ENCODE data around the gene KCTD20. TPM values are rescaled to one million over a fixed set of nuclear protein-coding genes. Genes with fewer than 3 reads are reported as not detected.

KCTD20 gene
- polyA plus RNA-seq, 1 donor (not counting 4 experiments of a cell fraction or from before 2014, with no cell fraction given) = 31.8 TPM

GRCh38 chr6:36493319-36493718, 50.5 kb downstream of the KCTD20 start:
- H3K4me3 ChIP-seq (ENCODE audit: control insufficient read depth in 2 of 3, extremely low read depth in 1 of 3, insufficient read depth in 2 of 3, low read depth in 1 of 3, low read length in 3 of 3) = no peak overlapping the region
- H2AFZ ChIP-seq (ENCODE audit: control insufficient read depth, low read length) = no peak overlapping the region
- dilution Hi-C loops (cut with MboI; ENCODE audit: extremely low pct_ligation_motif_present, low sequenced_read_pairs) = no loop called here
- TF ChIP-seq CTCF (optimal IDR thresholded peaks at IDR 0.05 in 1 of 3, IDR thresholded peaks at IDR 0.05 in 1 of 3, conservative IDR thresholded peaks at IDR 0.05 in 1 of 3; ENCODE audit: extremely low read depth in 1 of 3, insufficient read depth in 2 of 3, low read length in 3 of 3) (no peak), EZH2 (IDR thresholded peaks at IDR 0.05; ENCODE audit: low read length) (no peak)
- no peaks in the 10 kb centered on the region for H4K20me1 ChIP-seq (ENCODE audit: control insufficient read depth, extremely low read depth, insufficient read depth, low read length)
- FAIRE-seq (no peak), DNase-seq (ENCODE audit: low read depth, low spot score) (no peak)
- H3K9me1 ChIP-seq (ENCODE audit: control insufficient read depth, extremely low read depth, insufficient read depth, low read length) = peaks cover 2% of the 10 kb centered on the region
- no peaks in the 10 kb centered on the region for H3K4me1 ChIP-seq (ENCODE audit: control insufficient read depth, extremely low read depth, insufficient read depth, low read length)
- no peak overlapping the region for H3K27ac ChIP-seq (ENCODE audit: control insufficient read depth, insufficient read depth, low read length)
- H3K27me3 ChIP-seq (ENCODE audit: control insufficient read depth, extremely low read depth, insufficient read depth, low read length) = no peaks in the 10 kb centered on the region
- H3K79me2 ChIP-seq (ENCODE audit: control insufficient read depth, insufficient read depth, low read length) = no peaks in the 10 kb centered on the region
- no peak overlapping the region for H3K4me2 ChIP-seq (ENCODE audit: control insufficient read depth, extremely low read depth, insufficient read depth, low read depth, low read length)
- no peak overlapping the region for H3K9ac ChIP-seq (ENCODE audit: control insufficient read depth, extremely low read depth, insufficient read depth, low read length)
- H3K36me3 ChIP-seq (ENCODE audit: control insufficient read depth in 2 of 2, extremely low read depth in 1 of 2, insufficient read depth in 2 of 2, low read length in 2 of 2) = peaks cover 9 to 10% of the 10 kb centered on the region in 2 experiments
- no peaks in the 10 kb centered on the region for H3K9me3 ChIP-seq (ENCODE audit: control insufficient read depth, low read depth, low read length)

- H3K36me3 ChIP-seq (ENCODE audit: control insufficient read depth in 2 of 2, extremely low read depth in 1 of 2, insufficient read depth in 2 of 2, low read length in 2 of 2) = peaks cover 9 to 10% of the 10 kb centered on the region in 2 experiments
- FAIRE-seq = no peak
Measured at GRCh38 chr6:36493859-36494258, 51.1 kb downstream of the KCTD20 start.

More at GRCh38 chr6:36493859-36494258, 51.1 kb downstream of the KCTD20 start:
- H3K9me3 ChIP-seq (ENCODE audit: control insufficient read depth, low read depth, low read length) = no peaks in the 10 kb centered on the region
- H3K9ac ChIP-seq (ENCODE audit: control insufficient read depth, extremely low read depth, insufficient read depth, low read length) = no peak overlapping the region
- no peaks in the 10 kb centered on the region for H3K4me1 ChIP-seq (ENCODE audit: control insufficient read depth, extremely low read depth, insufficient read depth, low read length)
- no peak overlapping the region for H2AFZ ChIP-seq (ENCODE audit: control insufficient read depth, low read length)
- no peaks in the 10 kb centered on the region for H4K20me1 ChIP-seq (ENCODE audit: control insufficient read depth, extremely low read depth, insufficient read depth, low read length)
- no peak overlapping the region for H3K4me3 ChIP-seq (ENCODE audit: control insufficient read depth in 2 of 3, extremely low read depth in 1 of 3, insufficient read depth in 2 of 3, low read depth in 1 of 3, low read length in 3 of 3)
- no peak for TF ChIP-seq CTCF (optimal IDR thresholded peaks at IDR 0.05 in 1 of 3, IDR thresholded peaks at IDR 0.05 in 1 of 3, conservative IDR thresholded peaks at IDR 0.05 in 1 of 3; ENCODE audit: extremely low read depth in 1 of 3, insufficient read depth in 2 of 3, low read length in 3 of 3)
- TF ChIP-seq EZH2 (IDR thresholded peaks at IDR 0.05; ENCODE audit: low read length) = no peak
- peaks cover 2% of the 10 kb centered on the region for H3K9me1 ChIP-seq (ENCODE audit: control insufficient read depth, extremely low read depth, insufficient read depth, low read length)
- no peak for DNase-seq (ENCODE audit: low read depth, low spot score)
- H3K79me2 ChIP-seq (ENCODE audit: control insufficient read depth, insufficient read depth, low read length) = no peaks in the 10 kb centered on the region
- no peak overlapping the region for H3K27ac ChIP-seq (ENCODE audit: control insufficient read depth, insufficient read depth, low read length)
- H3K4me2 ChIP-seq (ENCODE audit: control insufficient read depth, extremely low read depth, insufficient read depth, low read depth, low read length) = no peak overlapping the region
- H3K27me3 ChIP-seq (ENCODE audit: control insufficient read depth, extremely low read depth, insufficient read depth, low read length) = no peaks in the 10 kb centered on the region
- dilution Hi-C loops (cut with MboI; ENCODE audit: extremely low pct_ligation_motif_present, low sequenced_read_pairs) = no loop called here
